ENCODE measurements around the gene PFKFB3. TPM values are rescaled to one million over a fixed set of nuclear protein-coding genes. Genes with fewer than 3 reads are reported as not detected.

PFKFB3 gene
- total and polyA plus RNA-seq, 2 of the 4 experiments (the other 2 are of a cell fraction), result 34.1 to 45.5 TPM

GRCh38 chr10:6213908-6214307 is 11.2 kb downstream of the PFKFB3 start:
- Histone ChIP-seq H3K79me1 (ENCODE audit: low read depth in 1 of 2, low read length in 2 of 2) (peaks cover 21 to 84% of the 10 kb centered on the region in 2 experiments), H3K14ac (replicated peaks; ENCODE audit: low read depth, low read length) (no peak overlapping the region), H4K5ac (ENCODE audit: low read depth, low read length) (no peak overlapping the region), H3K18ac (ENCODE audit: low read depth, low read length) (no peak overlapping the region), H2BK20ac (ENCODE audit: low read depth, low read length) (no peak overlapping the region), H3K9me1 (ENCODE audit: insufficient read depth, low read length) (peaks cover 26% of the 10 kb centered on the region), H2BK5ac (ENCODE audit: low read depth, low read length, poor library complexity, severe bottlenecking) (no peak overlapping the region), H4K20me1 (ENCODE audit: insufficient read depth, low read length) (peaks cover 88% of the 10 kb centered on the region), H2BK120ac (ENCODE audit: low read depth, low read length) (no peak overlapping the region), H4K8ac (ENCODE audit: low read depth in 2 of 2, low read length in 2 of 2) (no peak overlapping the region), H2BK15ac (ENCODE audit: low read depth, low read length) (no peak overlapping the region), H3K23ac (ENCODE audit: low read depth, low read length) (no peak overlapping the region), H3K9me3 (ENCODE audit: control insufficient read depth, insufficient read depth, low read length) (no peaks in the 10 kb centered on the region), H4K91ac (ENCODE audit: insufficient read depth, low read depth, low read length) (no peak overlapping the region), H3K4ac (ENCODE audit: low read depth, low read length) (no peak overlapping the region), H2AFZ (replicated peaks; ENCODE audit: low read length, poor library complexity) (no peak overlapping the region), H3K4me2 (ENCODE audit: low read depth, low read length) (no peak overlapping the region), H3K36me3 (ENCODE audit: control insufficient read depth, insufficient read depth, low read length) (peaks cover 54% of the 10 kb centered on the region), H3K9ac (ENCODE audit: low read depth, low read length) (no peak overlapping the region), H3K4me1 (ENCODE audit: control insufficient read depth, insufficient read depth, low read length) (peaks cover 16% of the 10 kb centered on the region; the same call in 1 of the 2 replicates), H3K27me3 (ENCODE audit: control insufficient read depth, insufficient read depth, low read length) (no peaks in the 10 kb centered on the region), H3K56ac (ENCODE audit: extremely low read depth, insufficient read depth, low read length) (no peak overlapping the region), H2AK9ac (replicated peaks; ENCODE audit: low read depth, low read length, poor library complexity) (no peak overlapping the region), H3K27ac (ENCODE audit: insufficient read depth, low read length) (no peak overlapping the region), H2AK5ac (ENCODE audit: low read depth, low read length) (no peak overlapping the region), H3K4me3 (ENCODE audit: insufficient read depth, low read depth, low read length) (no peak overlapping the region)
- dilution Hi-C loops (cut with HindIII; ENCODE audit: low sequenced_read_pairs, unreplicated experiment) (no loop called here), intact Hi-C loops (cut with micrococcal nuclease) (loop anchor here (2.0 kb wide), 1 partner anchor 25 kb away; no protein-coding TSS in a partner anchor), in situ Hi-C loops (cut with MboI; ENCODE audit: low sequenced_read_pairs) (no loop called here)
- ATAC-seq (ENCODE audit: low read depth) (no peak), DNase-seq (no peak)
- CTCF ChIA-PET, result interaction anchor here (1.5 kb wide), 1 partner anchor 188 kb away, joined by 5 read pairs; no protein-coding TSS in a partner anchor
- no TSS peak for BruUV-seq (replicated peaks)
- POLR2A ChIA-PET (ENCODE audit: unreplicated experiment), result no interaction called here
- TF ChIP-seq RAD21 (IDR thresholded peaks at IDR 0.05; ENCODE audit: low read length) (no peak), POLR2A (IDR thresholded peaks at IDR 0.05; ENCODE audit: low read depth, low read length) (no peak), CEBPB (IDR thresholded peaks at IDR 0.05; ENCODE audit: low read depth, low read length) (no peak), SMC3 (IDR thresholded peaks at IDR 0.05; ENCODE audit: low read depth, low read length) (no peak)
- no CpG with 5 or more reads among the region's 5 CpGs for WGBS, 2 experiments (ENCODE audit: extremely low coverage in 2 of 2, insufficient read length in 1 of 2)
